Esophagus squamous epithelium (tissue), 4 donors: ENCODE results near the gene ANKRD1.

Source experiments
- CTCF ChIP-seq, 6 experiments: fragments of 450-650 bp in 4 of 6; fragments of 200-600 bp in 2 of 6; sonication (generic) in 2 of 6; IDR thresholded peaks; one replicate each; pipeline ENCODE4 v1.5.1; 2016 to 2019; ENCODE audit warnings: antibody characterized with exemption in 6 of 6, mild to moderate bottlenecking in 4 of 6, moderate library complexity in 4 of 6
- POLR2A ChIP-seq, 4 donors: fragments of 450-650 bp; IDR thresholded peaks; one replicate each; pipeline ENCODE4 v1.6.1; 2017; ENCODE audit warnings: antibody characterized with exemption in 4 of 4, mild to moderate bottlenecking in 4 of 4, moderate library complexity in 3 of 4

GRCh38 chr10:90871766-90872647, 48.9 kb downstream of the ANKRD1 start, which contains the start of gene RPP30:
- TF ChIP-seq POLR2A (IDR thresholded peaks at IDR 0.05) (peak in 2 of 4 donors; percentile 21 to 51), CTCF (IDR thresholded peaks at IDR 0.05) (peak in 2 of 6 experiments; percentile 19 to 37)
